Tongue (tissue), 2 donors: ENCODE data around the gene CYB561. TPM values are rescaled to one million over a fixed set of nuclear protein-coding genes. Genes with fewer than 3 reads are reported as not detected.
"Not testable (repeated sequence)": the region's sequence is repeated elsewhere in the genome, so short reads cannot be mapped to it uniquely, and the experiment has no call there.

ENCODE experiments used
- DNase-seq: peaks from one replicate; pipeline ENCODE4 v3.0.0-alpha.2; 2015
- total RNA-seq: library from RNA; depleted of rRNA; stranded (reverse); fragments of >200 nt; gene quantifications from one replicate; pipeline ENCODE4 v1.2.3, GENCODE V29; 2014

The CYB561 gene
- total RNA-seq, 1 donor from 2014 or later, result 17.4 TPM

GRCh38 chr17:63479495-63480184, 33.5 kb upstream of the CYB561 start:
- no peak for DNase-seq

DNA sequence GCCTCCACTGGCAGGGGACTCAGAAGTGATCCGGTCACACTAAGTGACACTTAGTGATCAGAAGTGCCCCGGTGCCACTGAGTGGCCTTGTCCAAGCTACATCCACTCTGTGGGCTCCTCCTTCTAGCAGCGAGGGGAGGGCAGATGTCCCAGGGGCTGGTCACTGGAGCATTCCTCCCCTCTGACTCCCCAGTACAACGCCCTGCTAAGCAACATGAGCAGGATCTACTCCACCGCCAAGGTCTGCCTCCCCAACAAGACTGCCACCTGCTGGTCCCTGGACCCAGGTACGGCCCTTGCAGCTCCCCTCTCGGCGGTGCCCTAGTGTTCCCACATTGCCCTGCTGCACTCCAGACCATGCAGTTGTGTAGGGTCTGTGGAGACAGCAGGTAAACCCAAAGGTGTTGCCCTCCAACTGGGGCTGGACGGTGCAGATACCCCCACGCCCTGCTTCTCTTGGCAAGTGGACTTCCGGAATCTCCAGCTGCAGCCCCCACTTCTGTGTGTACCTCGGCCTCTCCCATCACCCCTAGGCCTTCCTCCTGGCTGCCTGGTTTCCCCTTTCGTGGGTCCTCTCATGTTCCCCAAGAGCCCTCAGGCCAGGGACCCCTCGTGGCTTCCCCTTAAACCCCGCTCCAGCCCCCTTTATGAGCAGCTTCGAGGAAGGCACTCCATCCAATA, 32.8 kb upstream of the CYB561 start:
- DNase-seq, result peak; percentile 74

DNA sequence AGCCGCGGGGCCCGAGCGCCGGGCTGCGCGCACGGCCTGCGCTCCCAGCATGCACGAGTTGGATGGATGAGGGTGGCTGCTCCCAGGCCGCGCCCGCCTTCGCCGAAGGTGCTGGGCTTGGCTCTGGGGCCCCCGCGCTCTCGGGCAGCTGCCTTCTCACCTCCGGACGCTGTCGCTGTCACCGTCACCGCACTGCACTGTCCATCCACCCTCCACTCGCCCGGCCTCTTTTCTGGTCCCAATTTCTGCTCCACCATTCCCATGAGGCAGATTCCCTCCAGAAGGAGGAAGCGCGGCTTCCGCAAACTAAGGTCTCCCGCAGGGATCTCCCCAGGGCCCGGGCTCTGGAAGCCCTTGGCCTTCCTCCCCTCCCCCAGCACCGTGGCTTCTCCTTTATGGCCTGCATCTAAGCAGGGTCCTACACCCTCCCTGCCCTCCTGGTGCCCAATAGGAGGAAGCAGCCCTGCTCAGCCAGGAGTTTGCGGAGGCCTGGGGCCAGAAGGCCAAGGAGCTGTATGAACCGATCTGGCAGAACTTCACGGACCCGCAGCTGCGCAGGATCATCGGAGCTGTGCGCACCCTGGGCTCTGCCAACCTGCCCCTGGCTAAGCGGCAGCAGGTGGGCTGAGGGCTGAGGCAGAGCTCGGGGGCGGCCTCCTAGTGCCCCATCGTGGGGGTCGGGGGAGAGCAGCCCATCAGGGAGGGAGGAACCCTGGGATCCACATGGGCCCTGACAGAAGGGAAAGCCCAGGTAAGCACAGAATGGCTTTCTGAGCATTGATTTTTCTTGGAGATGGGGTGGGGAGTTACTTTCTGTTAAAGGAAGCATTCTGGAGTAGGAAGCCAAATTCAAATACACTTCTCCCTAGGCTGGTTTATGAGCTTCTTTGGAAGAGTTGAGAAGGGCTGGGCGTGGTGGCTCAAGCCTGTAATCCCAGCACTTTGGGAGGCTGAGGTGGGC, 31.7 kb upstream of the CYB561 start:
- no peak for DNase-seq

- DNase-seq, result peak; percentile 69
Measured at GRCh38 chr17:63476854-63477479, 30.9 kb upstream of the CYB561 start, which contains the start of gene ACE. TSS of gene ACE (plus strand) at chr17:63477061. CDS start at chr17:63477095, 34 bp downstream.

GRCh38 chr17:63476459-63476853, 30.4 kb upstream of the CYB561 start:
- no peak for DNase-seq

DNA sequence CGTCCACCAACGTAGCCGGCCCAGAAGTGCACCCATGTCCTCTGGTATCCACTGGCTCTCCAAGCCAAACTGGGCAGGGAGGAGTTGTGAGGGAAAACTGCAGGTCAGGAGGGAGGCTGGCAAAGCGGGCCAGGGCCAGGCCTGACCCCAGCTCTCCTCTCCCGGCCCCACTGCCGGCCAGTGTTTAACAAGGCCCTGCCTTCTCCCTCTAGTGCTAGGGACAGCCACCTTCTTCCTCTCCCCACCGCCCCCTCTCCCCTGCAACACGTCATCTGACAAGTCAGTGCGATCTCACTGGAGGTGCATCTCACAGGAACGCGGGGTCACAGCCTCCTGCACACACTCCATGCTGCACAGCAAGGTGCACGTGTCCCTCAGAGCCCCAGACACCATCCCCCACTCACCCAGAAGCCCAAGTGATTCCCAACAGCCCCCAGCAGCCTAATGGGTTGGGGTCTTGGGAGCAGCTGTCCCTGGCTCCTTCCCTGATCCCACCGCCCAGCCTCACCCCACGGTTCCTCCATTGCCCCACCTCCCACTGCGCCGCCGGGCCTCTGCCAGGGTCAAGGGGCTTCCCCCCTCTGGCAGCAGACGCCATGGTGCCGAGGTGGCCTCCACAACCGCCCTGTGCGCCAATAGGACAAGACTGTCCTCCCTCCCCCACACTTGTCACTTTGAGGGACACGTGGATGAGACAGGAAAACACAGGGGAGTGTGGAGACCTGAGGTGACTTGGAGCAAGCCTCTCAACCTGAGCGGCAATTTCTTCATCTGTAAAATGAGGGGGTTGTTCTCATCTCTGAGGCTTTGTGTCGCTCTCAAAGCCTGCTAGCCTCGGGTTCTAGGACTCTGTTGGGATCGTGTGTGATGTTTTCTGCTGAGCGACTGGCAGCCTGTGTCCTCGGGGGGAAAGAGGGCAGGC, 29.6 kb upstream of the CYB561 start:
- DNase-seq, result no peak

DNA sequence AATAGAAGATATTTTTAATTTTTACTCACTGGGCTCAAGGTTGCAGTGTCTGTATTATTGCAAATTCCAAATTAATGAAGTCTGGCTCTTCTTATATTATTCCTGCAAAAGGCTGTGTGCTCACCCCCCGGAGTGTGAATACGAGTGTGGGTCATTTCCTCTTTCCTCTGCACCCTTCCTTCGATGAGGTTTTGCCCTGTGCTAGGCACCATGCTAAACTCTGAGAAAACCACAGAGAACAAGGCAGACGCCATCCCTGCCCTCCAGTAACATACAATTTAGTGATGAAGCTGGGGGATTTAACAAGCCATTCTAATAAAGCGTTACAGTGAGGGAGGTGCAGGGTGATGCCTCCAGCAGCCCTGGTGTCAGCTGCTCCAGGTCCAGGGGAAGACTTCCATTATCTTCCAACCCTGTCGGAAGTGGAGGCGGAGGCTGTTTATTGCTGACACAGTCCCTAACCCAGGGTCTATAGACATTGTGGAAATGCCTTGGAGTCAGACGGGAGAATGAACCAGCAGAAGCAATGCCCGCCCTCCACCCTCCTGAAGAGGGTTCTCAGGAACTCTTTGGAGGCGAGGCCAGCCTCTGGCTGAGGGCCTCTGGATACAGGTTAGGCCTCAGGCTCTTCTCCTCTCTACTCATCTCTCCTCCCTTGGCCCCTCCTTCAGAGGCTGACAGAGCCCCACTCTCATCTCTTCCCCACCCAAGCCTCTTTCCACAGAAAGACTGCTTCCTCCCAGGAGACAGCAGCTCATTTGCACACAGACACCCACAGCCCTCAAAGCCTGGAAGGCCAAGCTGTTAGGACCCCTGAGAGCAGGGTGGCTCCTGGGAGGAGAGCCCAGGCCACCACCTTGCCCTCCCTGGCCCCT, 28.7 kb upstream of the CYB561 start:
- no peak for DNase-seq

DNA sequence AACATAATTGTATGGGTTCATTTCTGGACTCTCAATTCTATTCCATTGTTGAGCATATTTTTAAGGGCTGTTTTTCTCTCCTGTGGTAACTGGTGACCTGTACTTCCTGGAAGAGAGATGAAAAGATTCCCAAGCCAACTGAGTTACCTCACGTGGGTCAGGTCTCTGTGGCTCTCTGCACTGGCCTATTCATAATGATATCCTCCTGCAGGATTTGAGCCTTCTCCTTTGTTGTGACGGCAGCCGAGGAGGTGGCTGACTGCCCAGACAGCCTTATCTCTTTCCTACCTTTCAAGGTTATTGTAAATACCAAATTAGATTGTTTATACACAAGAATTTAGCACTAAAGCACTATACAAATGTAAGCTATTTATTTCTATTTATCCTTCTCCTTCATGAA, 28.1 kb upstream of the CYB561 start:
- DNase-seq, result no peak

DNA sequence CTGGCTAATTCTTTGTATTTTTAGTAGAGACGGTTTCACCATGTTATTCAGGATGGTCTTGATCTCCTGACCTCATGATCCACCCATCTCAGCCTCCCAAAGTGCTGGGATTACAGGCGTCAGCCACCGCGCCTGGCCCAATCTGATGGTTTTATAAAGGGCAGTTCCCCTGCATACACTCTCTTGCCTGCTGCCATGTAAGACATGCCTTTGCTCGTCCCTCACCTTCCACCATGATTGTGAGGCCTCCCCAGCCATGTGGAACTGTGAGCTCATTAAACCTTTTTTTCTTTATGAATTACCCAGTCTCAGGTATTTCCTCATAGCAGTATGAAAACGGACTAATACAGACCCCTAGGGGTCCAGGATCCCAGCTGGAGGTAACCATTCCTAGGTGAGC, 22.0 kb upstream of the CYB561 start:
- not testable (repeated sequence) for DNase-seq

- DNase-seq, result no peak
Measured at GRCh38 chr17:63464691-63465236, 18.7 kb upstream of the CYB561 start.

GRCh38 chr17:63463771-63464170, 17.7 kb upstream of the CYB561 start:
- DNase-seq, result no peak

- no peak for DNase-seq
Measured at GRCh38 chr17:63460018-63460417, 13.9 kb upstream of the CYB561 start.

DNA sequence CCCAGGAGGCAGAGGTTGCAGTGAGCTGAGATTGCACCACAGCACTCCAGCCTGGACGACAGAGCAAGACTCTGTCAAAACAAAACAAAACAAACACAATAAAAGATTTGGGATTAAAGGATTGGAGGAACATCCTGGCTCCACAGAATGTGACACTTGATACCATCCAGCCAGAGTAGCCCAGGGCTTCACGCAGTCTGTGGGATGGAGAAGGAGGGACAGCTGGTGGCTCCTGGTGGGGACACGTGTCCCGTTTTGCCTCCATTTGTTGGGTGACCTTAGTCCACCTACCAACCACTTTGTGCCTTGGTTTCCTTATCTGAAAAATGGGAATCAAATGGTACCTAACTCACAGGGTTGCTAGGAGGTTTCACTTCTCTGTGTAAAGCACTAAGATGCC, 12.4 kb upstream of the CYB561 start:
- DNase-seq, result no peak

DNA sequence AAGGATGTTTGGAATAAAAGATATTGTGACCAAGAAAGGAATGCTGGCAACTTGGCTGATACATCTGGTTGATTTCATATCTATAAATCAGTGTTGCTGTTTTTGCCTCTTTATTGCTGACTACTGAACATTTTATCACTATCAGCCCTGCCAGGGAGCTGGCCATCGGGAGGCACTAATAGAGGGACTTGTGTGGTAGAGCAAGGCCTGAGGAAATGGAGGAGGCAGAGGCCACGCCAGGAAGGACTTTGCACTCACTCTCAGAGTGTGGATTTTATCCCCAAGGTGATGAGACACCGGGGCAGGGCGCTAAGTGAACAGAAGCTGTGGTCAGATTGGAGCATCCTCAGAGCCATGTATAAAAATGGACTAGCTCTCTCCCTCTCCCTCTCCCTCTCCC, 9.3 kb upstream of the CYB561 start:
- DNase-seq, result no peak

GRCh38 chr17:63454915-63455314, 8.8 kb upstream of the CYB561 start:
- no peak for DNase-seq

DNA sequence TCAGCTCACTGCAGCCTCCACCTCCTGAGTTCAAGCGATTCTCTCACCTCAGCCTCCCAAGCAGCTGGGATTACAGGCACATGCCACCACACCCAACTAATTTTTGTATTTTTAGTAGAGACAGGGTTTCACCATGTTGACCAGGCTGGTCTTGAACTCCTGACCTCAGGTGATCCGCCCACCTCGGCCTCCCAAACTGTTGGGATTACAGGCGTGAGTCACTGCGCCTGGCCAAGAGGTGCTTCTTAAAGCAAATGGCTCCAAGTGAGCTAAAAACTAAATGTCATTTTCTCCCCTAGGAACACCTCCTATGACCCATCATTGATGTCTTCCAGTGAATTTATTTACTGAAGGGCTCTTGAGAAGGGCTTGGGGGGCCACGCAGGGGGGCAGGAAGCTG, 8.3 kb upstream of the CYB561 start:
- DNase-seq, result not testable (repeated sequence)

DNA sequence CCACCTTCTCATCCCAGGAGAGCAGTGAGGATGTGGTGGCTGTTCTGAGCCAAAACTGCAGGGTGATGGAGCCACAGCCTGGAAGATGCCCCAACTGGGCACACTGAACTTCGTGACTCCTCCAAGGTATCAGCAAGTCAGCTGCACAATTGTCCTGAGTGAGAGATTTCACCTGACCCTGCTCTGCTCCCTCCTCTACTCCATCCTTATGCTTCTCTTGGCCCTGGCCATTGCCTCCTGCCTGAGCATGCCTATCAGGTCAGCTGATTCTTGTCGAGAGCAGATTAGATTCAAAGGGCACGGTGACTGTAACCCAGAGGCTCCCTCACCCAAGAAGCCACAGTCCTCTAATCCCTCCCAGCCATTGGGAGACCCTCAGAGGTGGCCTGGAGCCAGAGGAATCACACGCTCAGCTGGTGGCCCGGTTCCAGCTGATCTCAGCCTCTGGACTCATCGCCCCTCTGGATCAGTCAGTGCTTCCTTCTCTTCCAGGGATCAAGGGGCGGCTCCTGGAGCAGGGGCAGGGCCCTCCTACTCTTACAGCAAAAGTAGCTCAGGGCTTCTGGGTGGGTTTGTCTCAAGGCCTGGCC, 7.0 kb upstream of the CYB561 start:
- DNase-seq, result no peak

GRCh38 chr17:63452046-63452961, 6.2 kb upstream of the CYB561 start:
- no peak for DNase-seq
